H9 (cell line): ENCODE results near the gene CISD3. TPM values are rescaled to one million over a fixed set of nuclear protein-coding genes. Genes with fewer than 3 reads are reported as not detected.

Source experiments
- DNase-seq: peaks from one replicate; pipeline ENCODE4 v3.0.0-alpha.2; 2017
- H2AFZ ChIP-seq: one replicate; pipeline ENCODE4 v1.6.1; 2013; ENCODE audit warnings: mild to moderate bottlenecking, low read length, control low read depth, moderate library complexity
- H2AK5ac ChIP-seq: 2 replicates; pipeline ENCODE4 v1.6.1; 2013; ENCODE audit warnings: low read length, control low read depth, mixed read lengths; ENCODE audit not compliant: insufficient read length
- H2BK120ac ChIP-seq: one replicate; pipeline ENCODE4 v1.6.1; 2013; ENCODE audit warnings: low read depth, mild to moderate bottlenecking, low read length, control low read depth, inconsistent platforms; ENCODE audit not compliant: poor library complexity, severe bottlenecking
- H2BK12ac ChIP-seq: 2 replicates; pipeline ENCODE4 v1.6.1; 2013; ENCODE audit warnings: low read length, control low read depth, mixed read lengths, low read depth; ENCODE audit not compliant: insufficient read length
- H2BK15ac ChIP-seq: 2 replicates; pipeline ENCODE4 v1.6.1; 2013; ENCODE audit warnings: low read depth, low read length, control low read depth
- H2BK20ac ChIP-seq: one replicate; pipeline ENCODE4 v1.6.1; 2013; ENCODE audit warnings: low read depth, mild to moderate bottlenecking, low read length, control low read depth, inconsistent platforms; ENCODE audit not compliant: poor library complexity, severe bottlenecking
- H2BK5ac ChIP-seq: 2 replicates; pipeline ENCODE4 v1.6.1; 2013; ENCODE audit warnings: low read length, control low read depth, mixed read lengths; ENCODE audit not compliant: insufficient read length
- H3K14ac ChIP-seq: 2 replicates; pipeline ENCODE4 v1.6.1; 2013; ENCODE audit warnings: low read length, control low read depth; ENCODE audit not compliant: insufficient read depth
- H3K18ac ChIP-seq: 2 replicates; pipeline ENCODE4 v1.6.1; 2013; ENCODE audit warnings: low read depth, mild to moderate bottlenecking, mixed read lengths, low read length, control low read depth; ENCODE audit not compliant: insufficient read length
- H3K23ac ChIP-seq: 2 replicates; pipeline ENCODE4 v1.6.1; 2013; ENCODE audit warnings: low read length, control low read depth, mixed read lengths, low read depth; ENCODE audit not compliant: insufficient read length
- H3K23me2 ChIP-seq: 2 replicates; pipeline ENCODE4 v1.6.1; 2013; ENCODE audit warnings: low read depth, mild to moderate bottlenecking, mixed read lengths, low read length, control low read depth; ENCODE audit not compliant: insufficient read length, poor library complexity, severe bottlenecking
- H3K27ac ChIP-seq: 2 replicates; pipeline ENCODE4 v1.5.1; 2013; ENCODE audit warnings: low read length, control low read depth, mixed read lengths, low read depth; ENCODE audit not compliant: insufficient read length
- H3K27me3 ChIP-seq: 2 replicates; pipeline ENCODE4 v1.6.1; 2013; ENCODE audit warnings: low read length, control low read depth, inconsistent platforms; ENCODE audit not compliant: insufficient read depth
- H3K4ac ChIP-seq: 2 replicates; pipeline ENCODE4 v1.6.1; 2013; ENCODE audit warnings: low read depth, mild to moderate bottlenecking, control low read depth, inconsistent platforms, low read length, moderate library complexity
- H3K4me1 ChIP-seq: 2 replicates; pipeline ENCODE4 v1.6.1; 2013; ENCODE audit warnings: low read length, control low read depth, inconsistent platforms; ENCODE audit not compliant: insufficient read depth
- H3K4me2 ChIP-seq: 2 replicates; pipeline ENCODE4 v1.6.1; 2013; ENCODE audit warnings: low read length, control low read depth, mixed read lengths; ENCODE audit not compliant: insufficient read length, insufficient read depth
- H3K56ac ChIP-seq: 2 replicates; pipeline ENCODE4 v1.6.1; 2013; ENCODE audit warnings: low read depth, mild to moderate bottlenecking, mixed read lengths, low read length, control low read depth; ENCODE audit not compliant: insufficient read length
- H3K79me1 ChIP-seq: 2 replicates; pipeline ENCODE4 v1.6.1; 2013; ENCODE audit warnings: low read depth, mild to moderate bottlenecking, moderate library complexity, low read length, control low read depth, inconsistent platforms; ENCODE audit not compliant: insufficient read depth, poor library complexity, severe bottlenecking
- H3K79me2 ChIP-seq: 2 replicates; pipeline ENCODE4 v1.6.1; 2013; ENCODE audit warnings: low read length, control low read depth, inconsistent platforms; ENCODE audit not compliant: insufficient read depth
- H3K9ac ChIP-seq: 2 replicates; pipeline ENCODE4 v1.6.1; 2013; ENCODE audit warnings: low read length, control low read depth, mixed read lengths; ENCODE audit not compliant: insufficient read length; ENCODE audit errors: extremely low read depth
- H3K9me3 ChIP-seq: one replicate; pipeline ENCODE4 v1.6.1; 2013; ENCODE audit warnings: low read depth, low read length, inconsistent platforms; ENCODE audit not compliant: control insufficient read depth
- H3T11ph ChIP-seq: one replicate; pipeline ENCODE4 v1.6.1; 2013; ENCODE audit warnings: mild to moderate bottlenecking, low read length, control low read depth, inconsistent platforms
- H4K20me1 ChIP-seq: one replicate; pipeline ENCODE4 v1.6.1; 2013; ENCODE audit not compliant: control insufficient read depth, insufficient read length, insufficient read depth
- H4K5ac ChIP-seq: 2 replicates; pipeline ENCODE4 v1.6.1; 2013; ENCODE audit warnings: low read depth, mild to moderate bottlenecking, mixed read lengths, low read length, control low read depth; ENCODE audit not compliant: insufficient read length
- H4K8ac ChIP-seq: replicated peaks from 2 replicates; pipeline ENCODE4 v1.6.1; 2013; ENCODE audit warnings: low read length, control low read depth, mixed read lengths, low read depth; ENCODE audit not compliant: insufficient read length
- H4K91ac ChIP-seq: 2 replicates; pipeline ENCODE4 v1.6.1; 2013; ENCODE audit warnings: low read depth, mild to moderate bottlenecking, moderate library complexity, mixed read lengths, low read length, control low read depth; ENCODE audit not compliant: insufficient read length
- H3K27ac Mint-ChIP-seq, 3 experiments: 2 replicates in 2 of 3; 3 replicates in 1 of 3; pipeline ENCODE4 v1.8.0; 2020 to 2021; ENCODE audit warnings: mixed read lengths in 3 of 3, mild to moderate bottlenecking in 1 of 3, moderate library complexity in 1 of 3
- H3K27me3 Mint-ChIP-seq: 2 replicates; pipeline ENCODE4 v1.8.0; 2021; ENCODE audit warnings: low read depth, mild to moderate bottlenecking, moderate library complexity, mixed read lengths
- H3K36me3 Mint-ChIP-seq, 3 experiments: 2 replicates in 2 of 3; 3 replicates in 1 of 3; pipeline ENCODE4 v1.8.0; 2020 to 2021; ENCODE audit warnings: low read depth in 3 of 3, mixed read lengths in 3 of 3; ENCODE audit not compliant: insufficient read depth in 1 of 3
- H3K4me1 Mint-ChIP-seq, 2 experiments: 2 replicates each; pipeline ENCODE4 v1.8.0; 2020; ENCODE audit warnings: mixed read lengths in 2 of 2
- H3K4me3 Mint-ChIP-seq, 2 experiments: 2 replicates in 1 of 2; 3 replicates in 1 of 2; pipeline ENCODE4 v1.8.0; 2020 to 2021; ENCODE audit warnings: mild to moderate bottlenecking in 2 of 2, mixed read lengths in 2 of 2, moderate library complexity in 1 of 2
- H3K9me3 Mint-ChIP-seq, 2 experiments: 2 replicates in 1 of 2; 3 replicates in 1 of 2; pipeline ENCODE4 v1.8.0; 2020; ENCODE audit warnings: mild to moderate bottlenecking in 2 of 2, mixed read lengths in 2 of 2, moderate library complexity in 1 of 2
- WGBS: extraction: QIAGEN DNeasy Blood & Tissue Kit; methylation state at CpG from one replicate; pipeline ENCODE4 v1.1.7; 2013; ENCODE audit warnings: missing lambda C conversion rate, low lambda C conversion rate, mixed read lengths; ENCODE audit not compliant: insufficient read length; ENCODE audit errors: extremely low coverage; 5-methylcytosine and 5-hydroxymethylcytosine counted together
- total RNA-seq: library from RNA; stranded (reverse); gene quantifications from 2 replicates; pipeline ENCODE4 v1.2.1, GENCODE V29; 2021
- TF ChIP-seq, protein P1 (sequence below): fragments of 200-600 bp; sonication (generic); conservative IDR thresholded peaks from 3 replicates; pipeline ENCODE4 v1.8.0; 2021; ENCODE audit warnings: antibody characterized with exemption, mild to moderate bottlenecking

The CISD3 gene
- total RNA-seq, 1 experiment from 2014 or later: 10.7 TPM

GRCh38 chr17:38750312-38751121 is 20.4 kb downstream of the CISD3 start:
- Histone ChIP-seq H4K8ac (no peak overlapping the region), H4K5ac (no peak overlapping the region), H3K56ac (no peak overlapping the region), H3K23ac (no peak overlapping the region), H2BK20ac (no peak overlapping the region), H2BK15ac (no peak overlapping the region), H3K4me2 (peak overlapping the region; percentile 98), H2BK120ac (no peak overlapping the region), H4K91ac (no peak overlapping the region), H4K20me1 (no peaks in the 10 kb centered on the region), H3K27me3 (no peaks in the 10 kb centered on the region), H3T11ph (no peak overlapping the region), H2AK5ac (no peak overlapping the region), H2BK12ac (no peak overlapping the region), H3K79me2 (peaks cover 19% of the 10 kb centered on the region), H3K18ac (no peak overlapping the region), H2AFZ (no peak overlapping the region), H3K9me3 (no peaks in the 10 kb centered on the region), H3K4ac (no peak overlapping the region), H2BK5ac (no peak overlapping the region), H3K14ac (no peak overlapping the region), H3K27ac (no peak overlapping the region), H3K9ac (peak overlapping the region; percentile 12), H3K4me1 (no peaks in the 10 kb centered on the region; the same call in 1 of the 2 replicates), H3K23me2 (peaks cover 37% of the 10 kb centered on the region), H3K79me1 (no peaks in the 10 kb centered on the region)
- peaks cover 0 to 3% of the 10 kb centered on the region in 2 experiments; a peak in 2 of 5 replicates for H3K9me3 Mint-ChIP-seq
- H3K36me3 Mint-ChIP-seq: peaks cover 7 to 19% (median 14%) of the 10 kb centered on the region in 3 experiments
- no peak overlapping the region; a peak in 1 of 7 replicates for H3K27ac Mint-ChIP-seq
- no peak for DNase-seq
- H3K27me3 Mint-ChIP-seq: peaks cover 11% of the 10 kb centered on the region
- WGBS: no CpG with 5 or more reads among the region's 28 CpGs
- TF ChIP-seq, protein P1, sequence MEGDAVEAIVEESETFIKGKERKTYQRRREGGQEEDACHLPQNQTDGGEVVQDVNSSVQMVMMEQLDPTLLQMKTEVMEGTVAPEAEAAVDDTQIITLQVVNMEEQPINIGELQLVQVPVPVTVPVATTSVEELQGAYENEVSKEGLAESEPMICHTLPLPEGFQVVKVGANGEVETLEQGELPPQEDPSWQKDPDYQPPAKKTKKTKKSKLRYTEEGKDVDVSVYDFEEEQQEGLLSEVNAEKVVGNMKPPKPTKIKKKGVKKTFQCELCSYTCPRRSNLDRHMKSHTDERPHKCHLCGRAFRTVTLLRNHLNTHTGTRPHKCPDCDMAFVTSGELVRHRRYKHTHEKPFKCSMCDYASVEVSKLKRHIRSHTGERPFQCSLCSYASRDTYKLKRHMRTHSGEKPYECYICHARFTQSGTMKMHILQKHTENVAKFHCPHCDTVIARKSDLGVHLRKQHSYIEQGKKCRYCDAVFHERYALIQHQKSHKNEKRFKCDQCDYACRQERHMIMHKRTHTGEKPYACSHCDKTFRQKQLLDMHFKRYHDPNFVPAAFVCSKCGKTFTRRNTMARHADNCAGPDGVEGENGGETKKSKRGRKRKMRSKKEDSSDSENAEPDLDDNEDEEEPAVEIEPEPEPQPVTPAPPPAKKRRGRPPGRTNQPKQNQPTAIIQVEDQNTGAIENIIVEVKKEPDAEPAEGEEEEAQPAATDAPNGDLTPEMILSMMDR: no peak
- peaks cover 33 to 35% of the 10 kb centered on the region in 2 experiments for H3K4me1 Mint-ChIP-seq
- peak overlapping the region; percentile 97 for H3K4me3 Mint-ChIP-seq
